Muscle of back (tissue), 13 donors: ENCODE results near the gene DOHH. TPM values are rescaled to one million over a fixed set of nuclear protein-coding genes. Genes with fewer than 3 reads are reported as not detected.
A peak's percentile ranks its signal among the peaks of the same experiment; 100 is the strongest.

Source experiments
- DNase-seq, 3 donors: peaks; one replicate each; pipeline versions ENCODE4 v3.0.0 to v3.0.0-alpha.2; 2013
- long read RNA-seq, 9 donors: transcript quantifications; one replicate each; lab custom pipeline, GENCODE V29; 2026
- polyA plus RNA-seq, 10 donors: library from polyadenylated mRNA; unstranded; fragments of 120-200 nt; gene quantifications; one replicate each; pipeline ENCODE4 v1.2.1, GENCODE V29; 2013; ENCODE audit not compliant: insufficient read length in 10 of 10

DOHH gene, protein sequence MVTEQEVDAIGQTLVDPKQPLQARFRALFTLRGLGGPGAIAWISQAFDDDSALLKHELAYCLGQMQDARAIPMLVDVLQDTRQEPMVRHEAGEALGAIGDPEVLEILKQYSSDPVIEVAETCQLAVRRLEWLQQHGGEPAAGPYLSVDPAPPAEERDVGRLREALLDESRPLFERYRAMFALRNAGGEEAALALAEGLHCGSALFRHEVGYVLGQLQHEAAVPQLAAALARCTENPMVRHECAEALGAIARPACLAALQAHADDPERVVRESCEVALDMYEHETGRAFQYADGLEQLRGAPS
- 10 to 100 TPM in 1 of 10 donors, 1 to 10 TPM in 9; 3.8 to 10.0 (median 5.7) TPM for polyA plus RNA-seq
- long read RNA-seq, donor 1, partial matches to known transcripts: 0 of 2 reads
- long read RNA-seq, donor 1, other reads (novel, unspliced or antisense): 0 of 2 reads
- long read RNA-seq, donor 2, partial matches to known transcripts: 0 of 2 reads
- long read RNA-seq, donor 2, other reads (novel, unspliced or antisense): 0 of 2 reads
- long read RNA-seq, donor 3: 0 reads
- long read RNA-seq, donor 4, partial matches to known transcripts: 0 of 2 reads
- long read RNA-seq, donor 4, other reads (novel, unspliced or antisense): 0 of 2 reads
- long read RNA-seq, donor 5, partial matches to known transcripts: 0 of 1 reads
- long read RNA-seq, donor 5, other reads (novel, unspliced or antisense): 0 of 1 reads
- long read RNA-seq, donor 6, transcript DOHH-201 (5 exons, 2,031 nt): major isoform, 5 of 5 reads
- long read RNA-seq, donor 6, partial matches to known transcripts: 0 of 5 reads
- long read RNA-seq, donor 6, other reads (novel, unspliced or antisense): 0 of 5 reads
- long read RNA-seq, donor 7, partial matches to known transcripts: 0 of 4 reads
- long read RNA-seq, donor 7, other reads (novel, unspliced or antisense): 0 of 4 reads
- long read RNA-seq, donor 8, partial matches to known transcripts: 0 of 1 reads
- long read RNA-seq, donor 8, other reads (novel, unspliced or antisense): 0 of 1 reads
- long read RNA-seq, donor 9, partial matches to known transcripts: 0 of 1 reads
- long read RNA-seq, donor 9, other reads (novel, unspliced or antisense): 0 of 1 reads

DNA sequence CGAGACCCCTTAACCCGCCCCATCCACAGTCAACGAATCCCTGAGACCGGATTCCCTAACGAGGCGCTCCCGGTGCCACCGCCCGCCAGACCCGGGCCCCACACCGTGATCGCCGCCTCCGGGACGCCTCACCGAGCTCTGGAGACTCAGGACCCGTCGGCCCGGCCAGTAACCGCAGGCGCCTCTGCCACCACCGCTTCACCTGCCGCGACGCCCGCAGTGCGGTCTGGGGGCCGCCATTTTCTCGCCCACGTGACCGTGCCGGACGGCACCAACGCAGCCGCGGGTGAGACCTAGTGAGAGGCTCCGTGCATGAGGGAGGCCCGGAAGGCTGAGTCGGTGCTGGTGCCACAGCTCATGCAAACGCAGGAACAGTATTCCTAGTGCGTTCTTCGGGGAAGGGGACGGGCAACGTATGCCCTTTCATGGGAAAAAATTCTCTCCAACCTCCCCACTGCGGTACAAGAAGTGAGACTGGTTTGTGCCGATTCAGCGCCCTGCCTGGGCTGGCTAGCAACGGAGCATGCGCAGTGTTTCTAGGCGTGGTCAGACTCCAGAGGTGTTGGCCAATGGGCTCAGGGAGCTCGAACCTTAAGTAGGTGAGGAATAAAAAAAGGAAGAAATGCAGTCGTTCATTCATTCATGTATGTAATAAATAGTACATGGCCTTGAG, at the start of gene DOHH:
DOHH (minus strand) TSS at position 246 of the 673 bp plus-strand sequence. CDS start 3,860 bp downstream, outside the sequence.
- peak; percentile 96 to 99 (median 98) for DNase-seq

DNA sequence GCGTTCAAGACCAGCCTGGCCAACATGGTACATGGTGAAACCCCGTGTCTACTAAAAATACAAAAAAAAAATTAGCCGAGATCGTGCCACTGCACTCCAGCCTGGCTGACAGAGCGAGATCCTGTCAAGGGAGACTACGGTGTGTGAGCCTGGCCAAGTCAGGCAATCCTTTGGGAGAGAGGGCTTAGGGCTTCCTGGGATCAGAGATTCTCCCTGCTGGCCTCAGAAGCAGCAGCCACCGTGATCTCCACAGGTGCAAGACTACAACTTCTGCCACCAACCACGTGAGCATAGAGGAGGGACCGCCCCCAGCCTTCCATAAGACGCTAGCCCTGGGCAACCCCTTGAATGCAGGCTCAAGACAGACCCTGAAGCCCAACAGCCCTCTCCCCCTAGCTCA, 49.3 kb upstream of the DOHH start:
- no peak for DNase-seq

DNA sequence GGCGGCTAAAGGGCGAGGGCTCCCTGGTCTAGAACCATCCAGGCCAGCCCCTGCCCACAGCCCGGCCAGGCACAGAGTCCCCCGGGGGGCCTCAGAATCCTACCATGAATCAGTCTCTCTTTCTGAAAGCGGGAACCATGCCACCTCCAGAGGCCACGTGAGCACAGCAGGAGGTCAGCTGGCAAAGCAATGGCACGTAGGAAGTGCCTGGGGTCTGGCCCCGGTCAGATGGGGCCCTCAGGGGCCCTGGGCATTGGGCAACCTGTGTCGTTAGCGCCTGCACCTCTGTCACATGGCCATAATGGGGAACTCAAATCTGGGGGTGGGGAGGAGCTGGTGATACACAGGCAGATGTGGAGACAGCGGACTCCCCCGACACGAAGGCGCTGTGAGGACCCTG, 48.1 kb upstream of the DOHH start:
- no peak for DNase-seq

DNA sequence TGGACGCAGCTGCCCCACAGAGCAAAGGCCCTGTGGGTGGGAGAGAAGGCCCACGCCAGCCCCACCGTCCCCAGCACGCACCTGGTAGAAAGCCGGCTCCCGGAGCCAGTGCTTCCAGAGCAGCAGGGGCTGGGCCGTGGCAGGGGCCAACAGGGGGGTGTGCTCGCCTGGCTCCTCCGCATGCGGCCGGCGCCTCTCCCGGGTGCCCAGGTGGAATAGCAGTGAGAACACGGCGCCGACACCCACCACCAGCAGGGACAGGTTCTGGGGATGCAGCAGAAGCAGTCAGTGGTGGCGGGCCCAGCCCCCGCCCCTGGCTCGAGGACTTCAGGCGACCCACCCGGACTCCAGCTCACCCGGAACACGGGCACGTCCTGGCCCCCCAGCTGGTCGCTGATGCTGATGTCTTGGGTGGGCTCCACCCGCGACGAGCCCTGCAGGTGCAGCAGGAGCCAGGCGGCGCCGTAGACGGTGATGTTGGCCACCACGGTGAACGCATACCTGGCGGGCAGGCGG, 47.4 kb upstream of the DOHH start:
- DNase-seq: no peak

DNA sequence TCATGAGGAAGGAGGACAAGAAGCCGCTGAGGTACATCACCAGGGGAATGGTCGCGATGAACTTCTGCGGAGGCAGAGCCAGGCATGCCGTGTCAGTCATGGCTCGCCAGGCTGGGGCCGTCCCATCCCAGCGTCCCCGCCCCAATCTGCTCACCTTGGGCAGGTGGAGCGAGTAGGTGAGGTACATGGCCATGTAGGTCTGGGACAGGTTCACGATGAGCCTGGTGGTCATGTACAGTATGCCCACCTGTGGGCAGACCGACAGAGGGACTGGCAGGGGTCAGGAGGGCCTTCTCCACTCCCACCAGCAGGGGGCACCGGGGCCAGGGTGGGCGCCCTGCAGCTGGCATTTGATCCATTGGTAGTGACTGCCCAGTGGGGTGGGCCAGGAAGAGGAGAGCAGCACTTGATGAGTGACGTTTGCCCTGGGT, 46.8 kb upstream of the DOHH start:
- DNase-seq: no peak

DNA sequence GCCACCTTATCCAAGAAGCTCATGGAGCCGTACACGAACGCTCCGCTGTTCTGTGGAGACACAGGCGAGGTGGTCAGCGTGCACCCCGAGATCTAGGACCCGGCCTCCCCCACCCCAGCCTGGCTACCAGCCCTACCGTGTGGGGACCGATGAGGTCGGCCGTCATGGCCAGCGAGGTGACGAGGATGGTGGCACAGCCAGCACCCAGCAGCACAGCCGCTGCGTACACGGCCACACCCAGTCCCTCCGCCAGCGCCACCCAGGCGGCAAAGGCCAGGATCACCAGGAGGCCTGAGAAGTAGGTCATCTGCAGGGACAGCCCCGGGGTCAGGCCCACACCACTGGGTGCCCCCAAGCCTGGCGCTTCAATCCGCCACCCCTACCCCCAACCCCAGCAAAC, 45.6 kb upstream of the DOHH start:
- DNase-seq: no peak

DNA sequence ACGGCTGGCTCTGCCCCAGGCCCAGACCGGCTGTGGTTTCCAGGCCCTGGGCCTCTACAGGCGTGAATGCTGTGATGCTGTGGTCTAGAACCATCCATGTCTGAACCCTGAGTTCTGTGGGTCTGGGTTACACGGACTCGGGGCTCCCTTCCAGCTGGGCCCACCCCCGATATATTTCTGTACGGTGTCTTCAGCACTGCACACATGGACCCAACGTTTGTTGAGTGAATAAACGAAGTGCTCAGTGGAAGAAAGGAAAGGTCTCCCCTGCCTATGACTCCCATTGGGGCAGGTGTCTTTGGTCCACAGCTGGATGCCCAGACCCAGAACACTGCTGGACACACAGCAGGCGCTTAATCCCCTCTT, 45.2 kb upstream of the DOHH start:
- no peak for DNase-seq

DNA sequence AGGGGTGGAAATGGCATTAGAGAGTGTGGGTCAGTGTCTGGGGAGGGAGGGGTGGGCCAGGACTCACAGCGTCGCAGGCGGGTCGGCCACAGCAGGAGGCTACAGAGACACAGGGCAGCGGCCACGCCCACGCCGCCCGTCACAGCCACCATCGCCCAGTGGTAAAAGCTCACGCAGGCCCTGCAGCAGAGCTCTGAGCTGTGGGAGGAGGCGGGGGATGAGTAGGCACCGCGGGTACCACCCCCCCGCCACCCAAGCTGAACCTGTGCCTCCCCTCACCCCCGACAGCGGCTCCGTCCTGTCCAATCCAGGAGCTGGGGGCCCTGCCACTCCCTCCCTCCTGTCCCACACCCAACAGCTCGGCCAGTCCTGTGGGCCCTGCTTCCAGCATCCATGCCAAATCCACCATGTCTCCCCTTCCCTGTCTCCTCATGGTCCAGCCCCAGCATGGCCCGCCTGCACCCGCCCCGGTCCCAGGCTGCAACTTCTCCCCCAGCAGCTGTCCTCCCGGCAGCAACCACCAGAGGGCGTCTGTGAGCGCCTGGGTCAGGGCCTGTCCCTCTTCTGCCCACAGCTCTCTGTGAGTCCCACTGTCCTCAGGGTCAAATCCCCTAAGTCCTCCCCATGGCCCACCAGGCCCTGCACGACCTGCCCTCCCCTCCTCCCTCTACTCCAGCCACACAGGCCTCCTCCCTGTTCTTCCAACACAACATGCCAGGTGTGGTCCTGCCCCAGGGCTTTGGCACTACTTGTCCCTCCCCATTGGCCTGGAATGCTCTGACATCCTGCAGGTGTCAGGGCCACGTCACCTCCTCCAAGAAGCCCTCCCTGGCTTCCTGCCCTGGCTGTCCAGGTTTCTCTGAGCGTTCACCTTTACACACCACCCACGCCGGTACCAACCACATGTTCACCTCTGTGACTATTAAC, 44.5 kb upstream of the DOHH start:
- DNase-seq: peak in 2 of 3 donors; percentile 47 to 60

DNA sequence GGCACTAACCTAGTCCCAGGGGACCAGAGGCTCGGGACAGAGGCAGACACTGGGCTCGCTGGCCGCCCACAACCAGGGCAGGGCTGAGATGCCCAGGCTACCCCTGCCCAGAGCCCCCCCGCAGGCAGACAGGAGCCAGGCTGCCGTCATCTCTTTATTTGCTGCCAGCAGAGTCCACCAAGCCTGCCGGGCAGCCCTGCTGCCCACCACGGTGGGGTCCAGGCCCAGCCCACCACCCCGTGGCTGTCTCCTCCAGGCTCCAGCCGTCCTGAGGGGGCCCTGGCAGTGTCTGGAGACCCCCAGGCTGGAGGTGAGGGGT, 43.5 kb upstream of the DOHH start:
- no peak for DNase-seq

DNA sequence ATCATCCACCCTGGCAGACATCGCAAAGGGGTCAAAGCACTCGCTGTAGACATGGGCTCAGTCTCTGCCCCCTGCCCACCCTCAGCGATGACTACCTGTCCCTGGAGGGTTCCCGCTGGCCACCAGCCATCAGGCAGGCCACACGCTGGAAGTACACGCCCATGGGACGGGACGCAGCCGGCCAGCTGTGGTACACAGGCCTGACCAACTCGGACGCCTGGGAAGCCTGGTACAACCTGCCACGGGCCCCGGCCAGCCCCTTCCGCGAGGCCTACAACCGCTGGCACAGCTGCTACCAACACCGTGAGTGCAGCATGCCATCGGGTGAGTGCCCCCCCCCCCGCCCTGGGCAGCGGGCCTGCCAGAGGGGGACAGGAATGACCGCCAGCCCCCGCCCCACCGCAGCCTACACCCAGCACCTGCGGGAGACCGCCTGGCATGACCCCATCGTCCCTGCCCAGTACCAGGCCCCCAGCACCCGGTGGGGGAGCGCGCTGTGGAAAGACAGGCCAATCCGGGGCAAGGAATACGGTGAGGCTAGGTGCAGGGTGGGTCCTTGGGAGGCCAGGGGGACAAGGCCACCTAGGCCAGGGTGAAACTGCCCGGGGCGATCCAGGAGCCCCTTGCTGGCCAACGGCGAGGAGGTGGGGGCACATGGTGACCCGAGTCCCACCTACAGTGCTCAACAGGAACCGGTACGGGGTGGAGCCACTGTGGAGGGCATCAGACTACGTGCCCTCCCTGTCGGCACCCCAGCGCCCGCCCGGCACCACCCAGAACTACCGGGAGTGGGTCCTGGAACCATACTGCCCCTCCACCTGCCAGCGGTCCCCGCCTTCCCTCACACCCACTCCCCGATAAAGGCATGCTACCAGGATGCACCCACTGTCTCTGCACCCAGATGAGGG, 42.9 kb upstream of the DOHH start:
- no peak for DNase-seq

DNA sequence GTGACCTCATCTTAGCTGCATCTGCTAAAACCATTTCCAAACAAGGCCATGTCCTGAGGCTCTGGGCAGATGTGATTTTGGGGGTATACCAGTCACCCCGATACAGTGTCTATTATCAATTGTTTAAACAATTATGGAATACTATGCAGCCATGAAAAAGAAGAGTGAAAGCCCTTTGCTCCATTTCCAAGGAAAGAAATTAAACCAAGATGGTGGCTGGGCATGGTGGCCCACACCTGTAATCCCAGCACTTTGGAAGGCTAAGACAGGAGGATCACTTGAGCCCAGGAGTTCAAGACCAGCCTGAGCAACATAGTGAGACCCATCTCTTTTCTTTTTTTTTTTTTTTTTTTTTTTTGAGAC, 39.3 kb upstream of the DOHH start:
- DNase-seq: no peak

DNA sequence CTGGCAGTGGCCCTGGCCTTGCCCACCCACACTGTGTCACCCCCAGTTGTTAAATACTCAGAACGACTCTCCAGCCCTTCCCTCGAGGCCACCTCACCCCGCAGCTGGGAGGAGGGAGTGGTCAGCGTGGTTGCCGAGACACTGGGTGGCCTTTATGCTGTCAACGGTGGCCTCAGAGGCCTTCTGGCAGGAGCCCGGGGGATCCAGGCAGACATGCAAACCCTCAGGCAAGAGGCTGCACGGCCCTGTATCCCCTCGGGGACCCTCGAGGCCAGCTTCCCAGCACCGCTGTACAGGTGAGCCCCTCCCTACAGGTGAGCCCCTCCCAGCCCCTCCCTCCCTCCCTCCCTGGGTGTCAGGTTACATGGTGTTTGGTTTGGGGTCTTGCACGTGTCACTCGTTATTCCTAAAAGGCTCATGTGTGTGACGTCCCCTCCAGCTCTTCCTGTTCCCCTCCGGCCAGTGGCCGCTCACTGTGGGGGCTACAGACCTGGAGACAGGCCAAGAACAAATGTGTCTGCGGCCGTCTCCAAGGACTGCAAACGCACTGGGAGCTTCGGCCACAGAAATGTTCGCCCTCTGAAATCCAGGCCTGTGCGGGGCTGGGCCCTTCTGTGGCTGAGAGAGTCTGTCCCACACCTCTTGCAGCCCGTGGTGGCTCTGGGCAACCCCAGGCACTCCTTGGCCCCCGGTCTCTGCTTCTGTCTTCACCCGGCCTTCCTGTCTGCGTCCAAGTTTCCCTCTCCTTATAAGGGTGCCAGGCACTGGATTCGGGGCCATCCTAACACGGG, 38.7 kb upstream of the DOHH start, which contains the start of gene TEKTIP1:
TEKTIP1 (plus strand) TSS at position 210 of the 791 bp plus-strand sequence; CDS start at position 214, 4 bp downstream.
- no peak for DNase-seq

DNA sequence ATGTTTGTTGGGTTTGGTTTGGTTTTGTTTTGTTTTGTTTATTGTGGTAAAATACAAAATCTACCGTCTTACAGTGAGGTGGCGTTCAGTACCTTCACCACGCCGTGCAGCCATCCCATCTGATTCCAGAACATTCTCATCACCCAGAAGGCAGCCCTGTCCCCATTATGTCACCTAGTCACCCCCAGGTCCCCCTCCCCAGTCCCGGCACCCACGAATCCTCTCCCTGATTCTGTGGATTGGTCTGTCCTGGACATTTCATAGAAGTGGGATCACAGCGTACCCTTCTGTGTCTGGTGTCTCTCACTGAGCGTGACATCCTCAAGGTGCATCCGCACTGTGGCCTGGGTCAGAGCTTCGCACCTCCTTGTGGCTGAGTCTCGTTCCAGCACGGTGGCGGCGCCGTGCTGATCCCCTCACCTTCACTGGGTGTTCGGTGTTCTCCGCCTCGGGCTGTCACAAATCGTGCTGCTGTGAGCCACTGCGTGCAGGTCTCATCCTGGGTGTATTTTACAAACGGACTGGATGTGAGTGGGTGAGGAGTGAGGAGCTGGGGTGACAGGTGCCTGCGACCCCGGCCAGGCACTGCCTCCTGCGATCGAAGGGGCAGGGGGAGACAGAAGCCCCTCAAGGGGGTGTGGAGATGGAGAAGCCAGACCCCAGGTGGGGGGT, 37.9 kb upstream of the DOHH start:
- DNase-seq: no peak

DNA sequence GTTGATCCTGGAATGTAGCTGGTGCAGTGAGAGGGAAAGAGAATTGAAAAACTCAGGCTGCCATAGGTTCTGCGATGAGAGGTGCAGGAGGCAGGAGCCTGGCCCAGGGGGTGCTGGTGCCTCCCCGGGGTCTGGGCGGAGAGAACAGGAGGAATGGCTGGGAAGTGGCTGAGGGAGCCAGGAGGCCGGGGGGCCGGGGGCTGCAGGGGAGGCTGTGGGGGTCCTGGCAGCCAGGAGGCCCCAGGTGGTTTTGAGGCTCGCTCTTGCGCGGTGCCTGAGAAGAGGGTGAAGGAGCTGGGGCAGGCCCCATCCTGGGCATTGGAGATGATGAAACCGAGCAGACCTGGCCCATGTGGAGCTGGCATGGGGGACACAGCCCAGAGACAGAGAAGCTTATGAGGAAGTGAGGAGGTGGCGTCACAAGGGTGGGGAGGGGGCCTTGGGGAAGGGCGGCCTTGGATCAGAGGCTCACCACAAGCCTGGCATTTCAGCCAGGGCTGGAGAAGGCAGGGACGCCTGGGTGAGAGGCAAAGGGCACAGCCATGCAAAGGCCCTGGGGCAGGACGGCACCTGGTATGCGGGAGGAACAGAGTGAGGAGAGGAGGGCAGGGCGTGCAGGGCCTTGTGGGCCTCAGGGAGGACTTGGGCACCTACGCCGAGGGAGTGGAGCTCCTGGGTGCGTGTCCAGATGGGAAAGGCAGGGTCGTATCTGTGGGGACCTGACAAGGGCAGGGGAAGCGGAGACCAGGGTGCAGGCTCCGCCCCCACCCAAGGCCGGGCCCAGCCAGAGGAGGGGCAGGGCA, 37.2 kb upstream of the DOHH start:
- DNase-seq: no peak

DNA sequence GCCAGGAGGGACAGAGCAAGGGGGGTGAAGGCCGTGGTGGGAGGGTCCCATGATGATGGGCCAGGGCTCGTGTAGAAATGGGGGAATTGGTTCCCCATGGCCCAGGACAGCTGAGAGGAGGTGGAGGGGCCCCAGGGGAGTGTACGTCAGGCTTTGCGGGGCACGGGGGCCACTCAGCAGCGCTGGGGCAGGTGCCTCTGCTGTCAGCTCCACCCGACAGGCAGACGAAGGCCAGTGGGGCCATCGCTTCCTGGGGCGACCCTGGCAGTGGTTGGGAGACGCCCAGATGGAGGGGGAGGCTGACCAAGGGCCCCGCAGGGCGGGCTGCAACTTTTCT, 36.6 kb upstream of the DOHH start:
- no peak for DNase-seq

DNA sequence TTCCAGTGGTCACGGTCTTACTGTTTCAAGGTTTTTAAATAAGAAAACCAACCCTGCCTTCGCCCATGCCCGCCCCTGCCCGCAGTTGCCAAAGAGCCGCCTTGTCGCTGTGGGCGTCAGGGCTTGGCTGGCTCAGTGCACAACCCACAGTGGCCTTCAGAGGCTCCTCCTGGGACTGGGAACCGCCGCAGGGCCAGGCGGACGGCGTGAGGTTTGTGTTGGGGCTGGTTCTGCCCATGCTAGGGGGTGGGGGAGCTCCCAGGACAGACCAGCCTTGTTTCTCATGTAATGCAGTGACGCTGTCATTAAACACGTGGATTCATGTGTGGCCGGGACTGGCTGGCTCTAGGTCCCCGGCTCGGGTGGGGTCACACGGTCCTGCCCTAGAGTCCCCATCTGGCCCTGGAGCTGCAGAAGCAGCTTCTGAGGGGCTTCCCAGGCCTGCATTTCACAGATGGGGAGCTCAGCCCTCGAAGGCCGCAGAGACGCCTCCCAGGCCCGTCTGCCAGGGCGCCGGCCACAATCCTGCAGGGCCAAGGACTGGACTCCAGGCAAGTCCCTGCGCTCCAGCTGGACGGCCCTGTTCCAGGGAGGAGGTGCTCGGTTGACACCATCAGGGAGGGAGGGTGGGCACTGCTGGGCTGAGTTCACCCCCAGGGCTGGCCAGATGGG, 36.1 kb upstream of the DOHH start:
- no peak for DNase-seq

DNA sequence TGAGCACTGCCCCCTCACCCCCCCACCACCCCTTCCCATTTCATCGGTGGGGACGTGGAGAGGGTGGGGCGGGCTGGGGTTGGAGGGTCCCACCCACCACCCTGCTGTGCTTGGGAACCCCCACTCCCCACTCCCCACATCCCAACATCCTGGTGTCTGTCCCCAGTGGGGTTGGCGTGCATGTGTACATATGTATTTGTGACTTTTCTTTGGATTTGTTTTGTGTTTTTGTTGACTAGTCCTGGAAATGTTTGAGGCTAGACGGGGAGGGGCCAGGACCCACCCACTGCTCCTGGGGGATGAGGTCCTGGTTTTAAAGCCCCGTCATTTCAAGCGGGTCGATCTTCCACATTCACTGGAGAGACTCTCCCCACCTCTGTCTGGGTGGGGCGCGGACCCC, 35.5 kb upstream of the DOHH start:
- DNase-seq: no peak
